Loucy (cell line): ENCODE results near the gene DUSP16.

Experiments
- CTCF ChIP-seq: fragments of 200-600 bp; sonication (generic); conservative IDR thresholded peaks from 2 replicates; pipeline ENCODE4 v1.5.1; 2014; ENCODE audit warnings: mild to moderate bottlenecking, antibody characterized with exemption, low read length
- EZH2phosphoT487 ChIP-seq: fragments of 200-600 bp; IDR thresholded peaks from 2 replicates; pipeline ENCODE4 v1.6.1; 2018; ENCODE audit warnings: antibody characterized with exemption, mild to moderate bottlenecking, moderate library complexity, borderline replicate concordance

DNA sequence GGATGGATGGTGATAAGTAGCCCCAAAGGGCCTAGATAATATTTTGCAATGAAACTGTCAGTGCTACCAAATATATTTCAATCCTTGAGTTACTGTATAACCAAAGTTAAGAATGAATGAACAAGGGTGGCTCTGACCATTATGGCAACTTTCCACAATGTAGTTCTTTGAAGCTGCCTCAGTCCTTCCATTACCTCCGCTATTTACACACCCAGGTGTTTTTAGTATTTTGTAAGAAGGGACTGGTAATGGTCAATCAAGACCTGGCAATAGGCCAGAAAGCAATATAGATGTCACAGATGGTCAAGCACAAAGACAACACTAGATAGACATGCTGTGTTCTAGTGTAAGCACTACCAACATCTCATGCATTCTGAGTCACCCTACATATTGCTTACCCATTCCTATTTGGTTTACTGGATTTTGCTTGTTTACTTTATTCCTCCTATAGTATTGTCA lies 16.3 kb downstream of the DUSP16 start:
- TF ChIP-seq CTCF (no peak), EZH2phosphoT487 (no peak)
